Transverse colon (tissue), 4 donors: ENCODE results near the gene CLEC18A. TPM values are rescaled to one million over a fixed set of nuclear protein-coding genes. Genes with fewer than 3 reads are reported as not detected.

Experiments used
- DNase-seq: peaks from one replicate; pipeline ENCODE4 v3.0.0-alpha.2; 2019
- H3K27ac ChIP-seq, 4 donors: fragments of 200-600 bp; sonication (generic); 2 replicates each; pipeline ENCODE4 v1.5.1; 2016 to 2018; ENCODE audit warnings: inconsistent platforms in 4 of 4
- H3K27me3 ChIP-seq: fragments of 200-600 bp; sonication (generic); 2 replicates; pipeline ENCODE4 v1.5.1; 2017; ENCODE audit warnings: inconsistent platforms
- H3K36me3 ChIP-seq, 4 donors: fragments of 200-600 bp; sonication (generic); 2 replicates each; pipeline ENCODE4 v1.5.1; 2017 to 2019; ENCODE audit warnings: inconsistent platforms in 4 of 4
- H3K4me1 ChIP-seq, 4 donors: fragments of 200-600 bp; sonication (generic); 2 replicates each; pipeline ENCODE4 v1.5.1; 2017 to 2020; ENCODE audit warnings: inconsistent platforms in 4 of 4
- H3K4me3 ChIP-seq, 4 donors: fragments of 200-600 bp; sonication (generic); 1 replicate in 1 of 4; 2 replicates in 3 of 4; pipeline versions ENCODE4 v1.5.1 to v1.6.1; 2017 to 2019; ENCODE audit warnings: inconsistent platforms in 4 of 4
- H3K9me3 ChIP-seq, 2 donors: fragments of 200-600 bp; sonication (generic); 2 replicates each; pipeline ENCODE4 v1.5.1; 2017 to 2019; ENCODE audit warnings: inconsistent platforms in 2 of 2
- EP300 ChIP-seq: sonication (generic); formaldehyde crosslinking; IDR thresholded peaks from one replicate; pipeline ENCODE4 v1.6.1; 2017; ENCODE audit warnings: antibody characterized with exemption, low read depth
- POLR2A ChIP-seq: fragments of 450-650 bp; IDR thresholded peaks from one replicate; pipeline ENCODE4 v1.6.1; 2016; ENCODE audit warnings: antibody characterized with exemption, mild to moderate bottlenecking, moderate library complexity
- POLR2AphosphoS5 ChIP-seq, 3 donors: sonication (generic); formaldehyde crosslinking; IDR thresholded peaks; one replicate each; pipeline ENCODE4 v1.6.1; 2016; ENCODE audit warnings: antibody characterized with exemption in 3 of 3
- WGBS, 2 donors: methylation state at CpG; one replicate each; pipeline ENCODE4 v1.1.5; 2018; ENCODE audit warnings: low coverage in 1 of 2; 5-methylcytosine and 5-hydroxymethylcytosine counted together
- in situ Hi-C, 4 donors: fragments of 200-750 bp; cut with MboI; loops; one replicate each; pipeline versions ENCODE4 v1.15.0 to v1.15.1; 2017; ENCODE audit warnings: low sequenced_read_pairs in 3 of 4, low pct_ligation_motif_present in 1 of 4, low pct_unique_long_range_greater_than_20kb in 1 of 4
- intact Hi-C: fragments of 100-400 bp; cut with DNase I; formaldehyde crosslinking; loops from one replicate; pipeline ENCODE4 v1.15.1; 2023; ENCODE audit warnings: low total_unique reads
- total RNA-seq, 4 donors: library from RNA; depleted of rRNA; stranded (reverse); fragments of >200 nt; gene quantifications; one replicate each; pipeline ENCODE4 v1.1.0, GENCODE V29; 2016
- TF ChIP-seq, protein P1 (sequence below), 5 experiments: fragments of 200-600 bp in 3 of 5; fragments of 450-650 bp in 2 of 5; sonication (generic) in 3 of 5; IDR thresholded peaks; 1 replicate in 2 of 5; 2 replicates in 3 of 5; pipeline ENCODE4 v1.5.1; 2016 to 2017; ENCODE audit warnings: antibody characterized with exemption in 5 of 5, inconsistent platforms in 3 of 5, mild to moderate bottlenecking in 2 of 5, moderate library complexity in 1 of 5

Gene CLEC18A
- total RNA-seq, 4 donors from 2014 or later, result 0.40 to 7.8 (median 3.2) TPM

DNA sequence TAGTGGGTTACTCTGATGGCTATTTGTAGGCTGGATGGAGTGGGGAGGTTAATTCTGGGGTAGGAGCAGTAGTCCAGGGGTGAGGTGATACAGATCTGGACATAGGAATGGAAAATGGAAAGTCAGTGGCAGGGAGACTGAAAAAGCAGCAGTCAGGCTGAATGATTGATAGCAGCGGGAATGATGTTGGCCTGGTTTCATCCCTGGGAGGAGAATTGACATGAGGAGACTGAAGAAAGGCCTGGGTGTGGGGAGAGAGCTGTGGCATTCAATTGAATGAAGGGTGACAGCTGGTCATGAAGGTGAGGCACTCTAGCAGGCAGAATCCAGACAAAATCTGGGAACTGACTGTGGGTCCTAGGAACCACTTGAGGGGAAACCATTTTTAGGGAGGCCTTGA is 34.7 kb upstream of the CLEC18A start:
- no peak for TF ChIP-seq POLR2AphosphoS5 (IDR thresholded peaks at IDR 0.05)
- TF ChIP-seq, protein P1, sequence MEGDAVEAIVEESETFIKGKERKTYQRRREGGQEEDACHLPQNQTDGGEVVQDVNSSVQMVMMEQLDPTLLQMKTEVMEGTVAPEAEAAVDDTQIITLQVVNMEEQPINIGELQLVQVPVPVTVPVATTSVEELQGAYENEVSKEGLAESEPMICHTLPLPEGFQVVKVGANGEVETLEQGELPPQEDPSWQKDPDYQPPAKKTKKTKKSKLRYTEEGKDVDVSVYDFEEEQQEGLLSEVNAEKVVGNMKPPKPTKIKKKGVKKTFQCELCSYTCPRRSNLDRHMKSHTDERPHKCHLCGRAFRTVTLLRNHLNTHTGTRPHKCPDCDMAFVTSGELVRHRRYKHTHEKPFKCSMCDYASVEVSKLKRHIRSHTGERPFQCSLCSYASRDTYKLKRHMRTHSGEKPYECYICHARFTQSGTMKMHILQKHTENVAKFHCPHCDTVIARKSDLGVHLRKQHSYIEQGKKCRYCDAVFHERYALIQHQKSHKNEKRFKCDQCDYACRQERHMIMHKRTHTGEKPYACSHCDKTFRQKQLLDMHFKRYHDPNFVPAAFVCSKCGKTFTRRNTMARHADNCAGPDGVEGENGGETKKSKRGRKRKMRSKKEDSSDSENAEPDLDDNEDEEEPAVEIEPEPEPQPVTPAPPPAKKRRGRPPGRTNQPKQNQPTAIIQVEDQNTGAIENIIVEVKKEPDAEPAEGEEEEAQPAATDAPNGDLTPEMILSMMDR (IDR thresholded peaks at IDR 0.05), result no peak
- TF ChIP-seq EP300, result no peak
- no peak for TF ChIP-seq POLR2A
- no peak overlapping the region for H3K4me3 ChIP-seq
- DNase-seq, result no peak
- H3K27ac ChIP-seq, result no peak overlapping the region
- H3K36me3 ChIP-seq, result peaks cover 0 to 4% (median 0%) of the 10 kb centered on the region in 4 donors
- H3K27me3 ChIP-seq, result no peaks in the 10 kb centered on the region
- intact Hi-C loops (no loop called here), in situ Hi-C loops (no loop called here)
- no peaks in the 10 kb centered on the region for H3K4me1 ChIP-seq
- 90 to 100% methylated on average over 1 of the region's 1 CpG for WGBS, 2 donors
- no peaks in the 10 kb centered on the region for H3K9me3 ChIP-seq

DNA sequence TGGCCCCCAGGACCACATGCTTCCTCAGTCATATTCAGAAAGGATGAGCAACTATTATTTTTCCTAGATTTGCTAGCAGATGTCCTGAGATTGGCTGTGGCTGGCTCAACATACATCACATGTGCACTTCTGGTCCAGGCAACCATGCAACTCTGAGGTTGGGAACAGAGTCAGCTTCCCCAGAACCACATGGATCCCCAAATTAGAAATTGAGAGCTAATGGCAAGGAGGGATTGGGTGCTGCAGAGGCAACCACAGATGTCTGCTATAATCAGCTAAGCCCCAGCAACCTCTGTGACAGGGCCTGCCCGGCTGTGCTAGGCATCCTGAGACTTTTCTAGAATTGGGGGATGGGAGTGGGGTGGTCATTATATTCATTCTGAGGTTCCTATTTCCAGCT is 33.8 kb upstream of the CLEC18A start:
- H3K9me3 ChIP-seq, result no peaks in the 10 kb centered on the region
- TF ChIP-seq POLR2A, result no peak
- TF ChIP-seq EP300, result no peak
- TF ChIP-seq, protein P1 (IDR thresholded peaks at IDR 0.05), result no peak
- TF ChIP-seq POLR2AphosphoS5 (IDR thresholded peaks at IDR 0.05), result no peak
- H3K27me3 ChIP-seq, result no peaks in the 10 kb centered on the region
- H3K4me1 ChIP-seq, result no peaks in the 10 kb centered on the region
- H3K27ac ChIP-seq, result no peak overlapping the region
- DNase-seq, result no peak
- no peak overlapping the region for H3K4me3 ChIP-seq
- intact Hi-C loops, result no loop called here
- H3K36me3 ChIP-seq, result no peaks in the 10 kb centered on the region
- in situ Hi-C loops, result no loop called here
- 88% methylated on average over 1 of the region's 1 CpG; no CpG with 5 or more reads in 1 of the 2 donors for whole genome bisulfite sequencing, 2 donors

DNA sequence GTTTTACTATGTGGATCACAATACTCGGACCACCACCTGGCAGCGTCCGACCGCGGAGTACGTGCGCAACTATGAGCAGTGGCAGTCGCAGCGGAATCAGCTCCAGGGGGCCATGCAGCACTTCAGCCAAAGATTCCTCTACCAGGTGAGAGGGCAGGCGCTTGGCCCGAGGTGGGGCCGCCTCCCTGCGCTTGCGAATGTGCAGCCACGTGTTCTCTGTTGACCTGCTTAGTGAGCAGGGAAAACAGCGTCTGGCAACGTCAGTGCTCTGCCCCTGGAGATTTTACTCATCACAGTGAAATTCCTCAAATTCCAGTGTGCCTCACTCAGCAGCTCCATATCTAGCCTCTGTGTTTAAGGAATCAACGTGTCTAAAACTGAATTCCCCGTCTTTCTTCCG is 33.4 kb upstream of the CLEC18A start:
- Histone ChIP-seq H3K4me1 (no peaks in the 10 kb centered on the region), H3K36me3 (no peaks in the 10 kb centered on the region), H3K27me3 (no peaks in the 10 kb centered on the region), H3K27ac (no peak overlapping the region), H3K9me3 (no peaks in the 10 kb centered on the region), H3K4me3 (no peak overlapping the region)
- in situ Hi-C loops, result no loop called here
- DNase-seq, result no peak
- WGBS, 2 donors, result 57 to 80% methylated on average over 4 to 20 of the region's 20 CpGs
- no peak for TF ChIP-seq EP300
- no peak for TF ChIP-seq POLR2A
- TF ChIP-seq POLR2AphosphoS5 (IDR thresholded peaks at IDR 0.05), result no peak
- TF ChIP-seq, protein P1 (IDR thresholded peaks at IDR 0.05), result no peak
- intact Hi-C loops, result no loop called here

DNA sequence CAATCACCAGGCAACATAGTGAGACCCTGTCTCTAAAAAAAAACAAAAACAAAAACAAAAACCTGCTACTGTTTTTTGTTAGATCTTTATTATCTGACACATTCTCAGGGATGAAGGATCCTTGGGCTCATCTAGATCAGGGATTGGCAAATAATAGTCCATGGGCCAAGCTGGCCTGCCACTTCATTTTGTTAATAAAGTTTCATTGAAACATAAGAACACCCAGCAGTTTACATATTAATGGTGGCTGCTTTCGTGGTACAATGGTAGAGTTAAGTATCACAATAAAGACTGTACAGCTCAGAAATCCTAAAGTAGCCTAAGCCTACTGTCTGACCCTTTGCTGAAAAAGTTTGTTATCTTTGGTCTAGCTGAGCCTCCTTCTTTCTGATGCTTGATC is 32.9 kb upstream of the CLEC18A start:
- TF ChIP-seq POLR2A, result no peak
- TF ChIP-seq POLR2AphosphoS5 (IDR thresholded peaks at IDR 0.05), result no peak
- no peak for TF ChIP-seq EP300
- TF ChIP-seq, protein P1 (IDR thresholded peaks at IDR 0.05), result no peak
- WGBS, 2 donors, result 89 to 100% methylated on average over 1 of the region's 1 CpG
- intact Hi-C loops, result no loop called here
- no peak for DNase-seq
- no peak overlapping the region for H3K27ac ChIP-seq
- no peak overlapping the region for H3K4me3 ChIP-seq
- no peaks in the 10 kb centered on the region for H3K4me1 ChIP-seq
- no peaks in the 10 kb centered on the region for H3K27me3 ChIP-seq
- no peaks in the 10 kb centered on the region for H3K9me3 ChIP-seq
- H3K36me3 ChIP-seq, result no peaks in the 10 kb centered on the region
- in situ Hi-C loops, result no loop called here
